Body of pancreas (tissue), 4 donors: ENCODE measurements around the gene KRT74.

Experiments
- POLR2A ChIP-seq, 3 donors: fragments of 450-650 bp; IDR thresholded peaks; one replicate each; pipeline ENCODE4 v1.6.1; 2016; ENCODE audit warnings: antibody characterized with exemption in 3 of 3, mild to moderate bottlenecking in 2 of 3
- TF ChIP-seq, protein P1 (sequence below), 7 experiments: fragments of 450-650 bp in 4 of 7; fragments of 200-600 bp in 3 of 7; sonication (generic) in 3 of 7; IDR thresholded peaks; one replicate each; pipeline ENCODE4 v1.5.1; 2016 to 2019; ENCODE audit warnings: antibody characterized with exemption in 7 of 7

- TF ChIP-seq, protein P1, sequence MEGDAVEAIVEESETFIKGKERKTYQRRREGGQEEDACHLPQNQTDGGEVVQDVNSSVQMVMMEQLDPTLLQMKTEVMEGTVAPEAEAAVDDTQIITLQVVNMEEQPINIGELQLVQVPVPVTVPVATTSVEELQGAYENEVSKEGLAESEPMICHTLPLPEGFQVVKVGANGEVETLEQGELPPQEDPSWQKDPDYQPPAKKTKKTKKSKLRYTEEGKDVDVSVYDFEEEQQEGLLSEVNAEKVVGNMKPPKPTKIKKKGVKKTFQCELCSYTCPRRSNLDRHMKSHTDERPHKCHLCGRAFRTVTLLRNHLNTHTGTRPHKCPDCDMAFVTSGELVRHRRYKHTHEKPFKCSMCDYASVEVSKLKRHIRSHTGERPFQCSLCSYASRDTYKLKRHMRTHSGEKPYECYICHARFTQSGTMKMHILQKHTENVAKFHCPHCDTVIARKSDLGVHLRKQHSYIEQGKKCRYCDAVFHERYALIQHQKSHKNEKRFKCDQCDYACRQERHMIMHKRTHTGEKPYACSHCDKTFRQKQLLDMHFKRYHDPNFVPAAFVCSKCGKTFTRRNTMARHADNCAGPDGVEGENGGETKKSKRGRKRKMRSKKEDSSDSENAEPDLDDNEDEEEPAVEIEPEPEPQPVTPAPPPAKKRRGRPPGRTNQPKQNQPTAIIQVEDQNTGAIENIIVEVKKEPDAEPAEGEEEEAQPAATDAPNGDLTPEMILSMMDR (IDR thresholded peaks at IDR 0.05) = no peak
- TF ChIP-seq POLR2A (IDR thresholded peaks at IDR 0.05) = no peak
These were observed 33.7 kb upstream of the KRT74 start for GRCh38 chr12:52607314-52607713.
